HepG2 (cell line): ENCODE results near the gene C16orf95. TPM values are rescaled to one million over a fixed set of nuclear protein-coding genes. Genes with fewer than 3 reads are reported as not detected.

ENCODE experiments used
- AGO2 ChIP-seq: fragments of 200-400 bp; formaldehyde crosslinking; optimal IDR thresholded peaks from 2 replicates; pipeline ENCODE3; 2017; ENCODE audit warnings: mild to moderate bottlenecking, low read depth, low read length, moderate library complexity
- BCL6 ChIP-seq: IDR thresholded peaks from 2 replicates; pipeline ENCODE4 v1.6.1; 2016; ENCODE audit warnings: missing genetic modification reagents, missing compliant biosample characterization
- EED ChIP-seq: sonication (generic); formaldehyde crosslinking; IDR thresholded peaks from 2 replicates; pipeline ENCODE4 v1.5.0; 2020; ENCODE audit warnings: mild to moderate bottlenecking, missing genetic modification reagents
- ESRRA ChIP-seq: sonication (generic); formaldehyde crosslinking; IDR thresholded peaks from 2 replicates; pipeline ENCODE4 v1.5.1; 2020; ENCODE audit warnings: mild to moderate bottlenecking, low read depth, missing genetic modification reagents
- FOXO1 ChIP-seq: sonication (generic); formaldehyde crosslinking; IDR thresholded peaks from 2 replicates; pipeline ENCODE4 v1.4.0; 2020; ENCODE audit warnings: missing genetic modification reagents
- NR2F6 ChIP-seq, 2 experiments: IDR thresholded peaks; 2 replicates each; pipeline ENCODE4 v1.6.1; 2016; ENCODE audit warnings: antibody characterized with exemption in 1 of 2, mild to moderate bottlenecking in 1 of 2
- RBM22 ChIP-seq: fragments of 200-400 bp; formaldehyde crosslinking; optimal IDR thresholded peaks from 2 replicates; pipeline ENCODE3; 2017; ENCODE audit warnings: mild to moderate bottlenecking, low read length, moderate library complexity
- SRSF4 ChIP-seq: fragments of 200-400 bp; formaldehyde crosslinking; IDR thresholded peaks from one replicate; pipeline ENCODE4 v1.6.1; 2018; ENCODE audit warnings: mild to moderate bottlenecking, low read depth, low read length, moderate library complexity; ENCODE audit not compliant: poor library complexity, severe bottlenecking
- ZNF138 ChIP-seq: sonication (generic); formaldehyde crosslinking; IDR thresholded peaks from 2 replicates; pipeline ENCODE4 v1.5.0; 2020; ENCODE audit warnings: mild to moderate bottlenecking, low read depth, missing genetic modification reagents
- ZNF205 ChIP-seq: IDR thresholded peaks from 2 replicates; pipeline ENCODE4 v1.6.1; 2018; ENCODE audit warnings: missing biosample characterization, missing genetic modification reagents
- ZNF253 ChIP-seq: sonication (generic); formaldehyde crosslinking; IDR thresholded peaks from 2 replicates; pipeline ENCODE4 v1.8.0; 2022; ENCODE audit warnings: mild to moderate bottlenecking, missing genetic modification reagents, borderline replicate concordance
- ZNF282 ChIP-seq: fragments of 450-650 bp; IDR thresholded peaks from 2 replicates; pipeline ENCODE4 v1.6.1; 2018; ENCODE audit not compliant: partially characterized antibody
- ZNF292 ChIP-seq: sonication (generic); formaldehyde crosslinking; IDR thresholded peaks from 2 replicates; pipeline ENCODE4 v1.8.1; 2022; ENCODE audit warnings: mild to moderate bottlenecking, low read depth, missing genetic modification reagents, borderline replicate concordance
- ZNF816 ChIP-seq: sonication (generic); formaldehyde crosslinking; IDR thresholded peaks from 2 replicates; pipeline ENCODE4 v1.8.0; 2022; ENCODE audit warnings: missing genetic modification reagents, mild to moderate bottlenecking, borderline replicate concordance
- polyA plus RNA-seq, 8 experiments: library from polyadenylated mRNA; depleted of rRNA in 3 of 8; stranded (reverse) in 7 of 8; unstranded in 1 of 8; fragments of >200 nt; fragmentation: Illumina TruSeq in 4 of 8; extraction: Trizol in 4 of 8; gene quantifications; 2 replicates each; pipeline versions ENCODE4 v1.2.1 to v1.2.3, GENCODE V29; 2011 to 2016; ENCODE audit warnings: low read depth in 4 of 8, missing spikeins in 1 of 8, mixed read lengths in 1 of 8; ENCODE audit not compliant: insufficient read depth in 1 of 8
- total RNA-seq, 5 experiments: library from RNA; depleted of rRNA; stranded (reverse); fragments of >200 nt; fragmentation: Illumina TruSeq; extraction: Trizol; gene quantifications; 2 replicates each; pipeline ENCODE4 v1.2.3, GENCODE V29; 2016; ENCODE audit warnings: low read depth in 1 of 5
- TF ChIP-seq, protein P1 (sequence below): sonication (generic); formaldehyde crosslinking; IDR thresholded peaks from 2 replicates; pipeline ENCODE4 v1.4.0; 2020; ENCODE audit warnings: mild to moderate bottlenecking, missing genetic modification reagents
- TF ChIP-seq, protein P2 (sequence below): sonication (generic); formaldehyde crosslinking; IDR thresholded peaks from 2 replicates; pipeline ENCODE4 v1.5.0; 2020; ENCODE audit warnings: mild to moderate bottlenecking, missing genetic modification reagents, borderline replicate concordance
- TF ChIP-seq, protein P3 (sequence below): sonication (generic); formaldehyde crosslinking; IDR thresholded peaks from 2 replicates; pipeline ENCODE4 v1.4.0; 2020; ENCODE audit warnings: missing genetic modification reagents

Gene C16orf95
- total and polyA plus RNA-seq, 2 of the 13 experiments (the other 11 are each of a cell fraction or from before 2014, with no cell fraction given), result 2.8 to 8.6 TPM

DNA sequence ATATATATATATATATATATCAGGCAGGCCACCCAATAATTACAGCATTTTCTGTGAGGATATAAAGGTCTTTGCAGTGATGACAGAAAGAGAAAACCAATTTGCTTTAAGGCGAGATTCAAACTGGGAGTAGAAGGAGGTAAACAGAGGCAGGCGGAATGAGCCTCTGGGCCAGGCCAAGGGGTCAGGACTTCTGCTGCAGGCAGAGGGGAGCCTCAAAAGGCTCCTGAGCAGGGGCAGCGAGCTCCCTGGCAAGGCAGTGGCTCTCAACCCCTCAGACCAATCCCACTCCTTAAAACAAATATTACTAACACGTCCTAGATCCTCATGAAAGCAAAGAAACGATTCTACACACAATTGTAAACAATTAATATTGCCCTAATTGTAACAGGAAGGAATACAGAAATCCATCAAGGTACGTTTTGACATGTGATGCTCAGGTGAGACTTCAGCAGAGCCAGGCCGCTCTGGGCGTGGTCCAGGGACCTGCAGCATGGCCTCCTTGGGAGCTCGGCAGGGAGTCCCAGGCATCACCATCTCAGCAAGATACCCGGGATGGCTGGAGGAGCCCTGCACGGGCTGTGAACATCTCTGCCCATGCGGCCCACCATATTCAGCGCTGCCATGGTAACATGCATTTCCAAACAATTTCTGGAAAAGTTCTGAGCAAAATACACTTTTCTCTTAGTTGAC is 48.0 kb upstream of the C16orf95 start (continued):
- TF ChIP-seq ZNF282 (no peak), ZNF138 (CRISPR knock-in tag) (no peak), ZNF253 (CRISPR knock-in tag) (no peak), BCL6 (CRISPR knock-in tag) (no peak), ZNF292 (CRISPR knock-in tag) (no peak), SRSF4 (no peak), ZNF205 (no peak), NR2F6 (IDR thresholded peaks at IDR 0.05) (no peak), NR2F6 (CRISPR knock-in tag; IDR thresholded peaks at IDR 0.05) (no peak), ZNF816 (CRISPR knock-in tag) (no peak), EED (CRISPR knock-in tag) (0 out of 2 replicates have a peak, but pooled peaks have one; percentile 44), FOXO1 (CRISPR knock-in tag) (no peak), ESRRA (no peak), RBM22 (peak; percentile 26), AGO2 (peak; percentile 70)
- TF ChIP-seq, protein P1, sequence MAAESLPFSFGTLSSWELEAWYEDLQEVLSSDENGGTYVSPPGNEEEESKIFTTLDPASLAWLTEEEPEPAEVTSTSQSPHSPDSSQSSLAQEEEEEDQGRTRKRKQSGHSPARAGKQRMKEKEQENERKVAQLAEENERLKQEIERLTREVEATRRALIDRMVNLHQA (CRISPR knock-in tag), result no peak
- TF ChIP-seq, protein P2, sequence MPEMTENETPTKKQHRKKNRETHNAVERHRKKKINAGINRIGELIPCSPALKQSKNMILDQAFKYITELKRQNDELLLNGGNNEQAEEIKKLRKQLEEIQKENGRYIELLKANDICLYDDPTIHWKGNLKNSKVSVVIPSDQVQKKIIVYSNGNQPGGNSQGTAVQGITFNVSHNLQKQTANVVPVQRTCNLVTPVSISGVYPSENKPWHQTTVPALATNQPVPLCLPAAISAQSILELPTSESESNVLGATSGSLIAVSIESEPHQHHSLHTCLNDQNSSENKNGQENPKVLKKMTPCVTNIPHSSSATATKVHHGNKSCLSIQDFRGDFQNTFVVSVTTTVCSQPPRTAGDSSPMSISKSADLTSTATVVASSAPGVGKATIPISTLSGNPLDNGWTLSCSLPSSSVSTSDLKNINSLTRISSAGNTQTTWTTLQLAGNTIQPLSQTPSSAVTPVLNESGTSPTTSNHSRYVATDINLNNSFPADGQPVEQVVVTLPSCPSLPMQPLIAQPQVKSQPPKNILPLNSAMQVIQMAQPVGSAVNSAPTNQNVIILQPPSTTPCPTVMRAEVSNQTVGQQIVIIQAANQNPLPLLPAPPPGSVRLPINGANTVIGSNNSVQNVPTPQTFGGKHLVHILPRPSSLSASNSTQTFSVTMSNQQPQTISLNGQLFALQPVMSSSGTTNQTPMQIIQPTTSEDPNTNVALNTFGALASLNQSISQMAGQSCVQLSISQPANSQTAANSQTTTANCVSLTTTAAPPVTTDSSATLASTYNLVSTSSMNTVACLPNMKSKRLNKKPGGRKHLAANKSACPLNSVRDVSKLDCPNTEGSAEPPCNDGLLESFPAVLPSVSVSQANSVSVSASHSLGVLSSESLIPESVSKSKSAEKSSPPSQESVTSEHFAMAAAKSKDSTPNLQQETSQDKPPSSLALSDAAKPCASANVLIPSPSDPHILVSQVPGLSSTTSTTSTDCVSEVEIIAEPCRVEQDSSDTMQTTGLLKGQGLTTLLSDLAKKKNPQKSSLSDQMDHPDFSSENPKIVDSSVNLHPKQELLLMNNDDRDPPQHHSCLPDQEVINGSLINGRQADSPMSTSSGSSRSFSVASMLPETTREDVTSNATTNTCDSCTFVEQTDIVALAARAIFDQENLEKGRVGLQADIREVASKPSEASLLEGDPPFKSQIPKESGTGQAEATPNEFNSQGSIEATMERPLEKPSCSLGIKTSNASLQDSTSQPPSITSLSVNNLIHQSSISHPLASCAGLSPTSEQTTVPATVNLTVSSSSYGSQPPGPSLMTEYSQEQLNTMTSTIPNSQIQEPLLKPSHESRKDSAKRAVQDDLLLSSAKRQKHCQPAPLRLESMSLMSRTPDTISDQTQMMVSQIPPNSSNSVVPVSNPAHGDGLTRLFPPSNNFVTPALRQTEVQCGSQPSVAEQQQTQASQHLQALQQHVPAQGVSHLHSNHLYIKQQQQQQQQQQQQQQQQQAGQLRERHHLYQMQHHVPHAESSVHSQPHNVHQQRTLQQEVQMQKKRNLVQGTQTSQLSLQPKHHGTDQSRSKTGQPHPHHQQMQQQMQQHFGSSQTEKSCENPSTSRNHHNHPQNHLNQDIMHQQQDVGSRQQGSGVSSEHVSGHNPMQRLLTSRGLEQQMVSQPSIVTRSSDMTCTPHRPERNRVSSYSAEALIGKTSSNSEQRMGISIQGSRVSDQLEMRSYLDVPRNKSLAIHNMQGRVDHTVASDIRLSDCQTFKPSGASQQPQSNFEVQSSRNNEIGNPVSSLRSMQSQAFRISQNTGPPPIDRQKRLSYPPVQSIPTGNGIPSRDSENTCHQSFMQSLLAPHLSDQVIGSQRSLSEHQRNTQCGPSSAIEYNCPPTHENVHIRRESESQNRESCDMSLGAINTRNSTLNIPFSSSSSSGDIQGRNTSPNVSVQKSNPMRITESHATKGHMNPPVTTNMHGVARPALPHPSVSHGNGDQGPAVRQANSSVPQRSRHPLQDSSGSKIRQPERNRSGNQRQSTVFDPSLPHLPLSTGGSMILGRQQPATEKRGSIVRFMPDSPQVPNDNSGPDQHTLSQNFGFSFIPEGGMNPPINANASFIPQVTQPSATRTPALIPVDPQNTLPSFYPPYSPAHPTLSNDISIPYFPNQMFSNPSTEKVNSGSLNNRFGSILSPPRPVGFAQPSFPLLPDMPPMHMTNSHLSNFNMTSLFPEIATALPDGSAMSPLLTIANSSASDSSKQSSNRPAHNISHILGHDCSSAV (CRISPR knock-in tag), result no peak
- TF ChIP-seq, protein P3, sequence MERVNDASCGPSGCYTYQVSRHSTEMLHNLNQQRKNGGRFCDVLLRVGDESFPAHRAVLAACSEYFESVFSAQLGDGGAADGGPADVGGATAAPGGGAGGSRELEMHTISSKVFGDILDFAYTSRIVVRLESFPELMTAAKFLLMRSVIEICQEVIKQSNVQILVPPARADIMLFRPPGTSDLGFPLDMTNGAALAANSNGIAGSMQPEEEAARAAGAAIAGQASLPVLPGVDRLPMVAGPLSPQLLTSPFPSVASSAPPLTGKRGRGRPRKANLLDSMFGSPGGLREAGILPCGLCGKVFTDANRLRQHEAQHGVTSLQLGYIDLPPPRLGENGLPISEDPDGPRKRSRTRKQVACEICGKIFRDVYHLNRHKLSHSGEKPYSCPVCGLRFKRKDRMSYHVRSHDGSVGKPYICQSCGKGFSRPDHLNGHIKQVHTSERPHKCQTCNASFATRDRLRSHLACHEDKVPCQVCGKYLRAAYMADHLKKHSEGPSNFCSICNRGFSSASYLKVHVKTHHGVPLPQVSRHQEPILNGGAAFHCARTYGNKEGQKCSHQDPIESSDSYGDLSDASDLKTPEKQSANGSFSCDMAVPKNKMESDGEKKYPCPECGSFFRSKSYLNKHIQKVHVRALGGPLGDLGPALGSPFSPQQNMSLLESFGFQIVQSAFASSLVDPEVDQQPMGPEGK (CRISPR knock-in tag), result no peak
